ENCODE measurements around the gene YWHAH. TPM values are rescaled to one million over a fixed set of nuclear protein-coding genes. Genes with fewer than 3 reads are reported as not detected.

The YWHAH gene
- total and polyA plus RNA-seq, 2 of the 4 experiments (the other 2 are of a cell fraction) = 147 to 173 TPM

DNA sequence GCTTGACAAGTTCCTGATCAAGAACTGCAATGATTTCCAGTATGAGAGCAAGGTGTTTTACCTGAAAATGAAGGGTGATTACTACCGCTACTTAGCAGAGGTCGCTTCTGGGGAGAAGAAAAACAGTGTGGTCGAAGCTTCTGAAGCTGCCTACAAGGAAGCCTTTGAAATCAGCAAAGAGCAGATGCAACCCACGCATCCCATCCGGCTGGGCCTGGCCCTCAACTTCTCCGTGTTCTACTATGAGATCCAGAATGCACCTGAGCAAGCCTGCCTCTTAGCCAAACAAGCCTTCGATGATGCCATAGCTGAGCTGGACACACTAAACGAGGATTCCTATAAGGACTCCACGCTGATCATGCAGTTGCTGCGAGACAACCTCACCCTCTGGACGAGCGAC, 12.0 kb downstream of the YWHAH start:
- TSS peak; percentile 86 for BruUV-seq (replicated peaks)
- intact Hi-C loops (cut with micrococcal nuclease) = no loop called here
- Histone ChIP-seq H2AFZ (replicated peaks; ENCODE audit: low read length, poor library complexity) (no peak overlapping the region), H2BK120ac (ENCODE audit: low read depth, low read length) (no peak overlapping the region), H3K56ac (ENCODE audit: extremely low read depth, insufficient read depth, low read length) (no peak overlapping the region), H4K91ac (ENCODE audit: insufficient read depth, low read depth, low read length) (no peak overlapping the region), H4K5ac (ENCODE audit: low read depth, low read length) (no peak overlapping the region), H3K23ac (ENCODE audit: low read depth, low read length) (no peak overlapping the region), H3K9ac (ENCODE audit: low read depth, low read length) (no peak overlapping the region), H2AK9ac (replicated peaks; ENCODE audit: low read depth, low read length, poor library complexity) (no peak overlapping the region), H3K18ac (ENCODE audit: low read depth, low read length) (no peak overlapping the region), H3K4me2 (ENCODE audit: low read depth, low read length) (no peak overlapping the region), H3K79me1 (ENCODE audit: low read depth in 1 of 2, low read length in 2 of 2) (peaks cover 44 to 62% of the 10 kb centered on the region in 2 experiments), H3K14ac (replicated peaks; ENCODE audit: low read depth, low read length) (no peak overlapping the region), H3K4me1 (ENCODE audit: control insufficient read depth, insufficient read depth, low read length) (peaks cover 10% of the 10 kb centered on the region), H3K27ac (ENCODE audit: insufficient read depth, low read length) (no peak overlapping the region), H3K27me3 (ENCODE audit: control insufficient read depth, insufficient read depth, low read length) (no peaks in the 10 kb centered on the region; the same call in 1 of the 2 replicates), H3K9me1 (ENCODE audit: insufficient read depth, low read length) (peaks cover 22% of the 10 kb centered on the region), H4K20me1 (ENCODE audit: insufficient read depth, low read length) (peaks cover 58% of the 10 kb centered on the region), H3K9me3 (ENCODE audit: control insufficient read depth, insufficient read depth, low read length) (no peaks in the 10 kb centered on the region), H2AK5ac (ENCODE audit: low read depth, low read length) (no peak overlapping the region), H2BK20ac (ENCODE audit: low read depth, low read length) (no peak overlapping the region), H2BK15ac (ENCODE audit: low read depth, low read length) (no peak overlapping the region), H2BK5ac (ENCODE audit: low read depth, low read length, poor library complexity, severe bottlenecking) (no peak overlapping the region), H4K8ac (ENCODE audit: low read depth in 2 of 2, low read length in 2 of 2) (no peak overlapping the region), H3K4ac (ENCODE audit: low read depth, low read length) (no peak overlapping the region), H3K4me3 (ENCODE audit: insufficient read depth, low read depth, low read length) (no peak overlapping the region), H3K36me3 (ENCODE audit: control insufficient read depth, insufficient read depth, low read length) (peaks cover 19% of the 10 kb centered on the region)
- WGBS, 2 experiments (ENCODE audit: extremely low coverage in 2 of 2, insufficient read length in 1 of 2) = 94% methylated on average over 9 of the region's 12 CpGs; no CpG with 5 or more reads in 1 of the 2 experiments
- ATAC-seq (ENCODE audit: low read depth) = no peak
- ChIA-PET CTCF (no interaction called here), POLR2A (ENCODE audit: unreplicated experiment) (no interaction called here)
- no peak for DNase-seq
- no peak for TF ChIP-seq MAZ (IDR thresholded peaks at IDR 0.05; ENCODE audit: borderline replicate concordance, low read depth, low read length)
- TF ChIP-seq MAFK (IDR thresholded peaks at IDR 0.05; ENCODE audit: low read depth, low read length) = no peak
- TF ChIP-seq CHD1 (IDR thresholded peaks at IDR 0.05; ENCODE audit: low read depth, low read length) = no peak
- no peak for TF ChIP-seq POLR2A (IDR thresholded peaks at IDR 0.05; ENCODE audit: low read depth, low read length)
- TF ChIP-seq, protein P1, sequence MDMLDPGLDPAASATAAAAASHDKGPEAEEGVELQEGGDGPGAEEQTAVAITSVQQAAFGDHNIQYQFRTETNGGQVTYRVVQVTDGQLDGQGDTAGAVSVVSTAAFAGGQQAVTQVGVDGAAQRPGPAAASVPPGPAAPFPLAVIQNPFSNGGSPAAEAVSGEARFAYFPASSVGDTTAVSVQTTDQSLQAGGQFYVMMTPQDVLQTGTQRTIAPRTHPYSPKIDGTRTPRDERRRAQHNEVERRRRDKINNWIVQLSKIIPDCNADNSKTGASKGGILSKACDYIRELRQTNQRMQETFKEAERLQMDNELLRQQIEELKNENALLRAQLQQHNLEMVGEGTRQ (IDR thresholded peaks at IDR 0.05; ENCODE audit: low read depth, low read length) = no peak
- no peak for TF ChIP-seq NFE2L2 (IDR thresholded peaks at IDR 0.05; ENCODE audit: low read depth, low read length)
- TF ChIP-seq, protein P2, sequence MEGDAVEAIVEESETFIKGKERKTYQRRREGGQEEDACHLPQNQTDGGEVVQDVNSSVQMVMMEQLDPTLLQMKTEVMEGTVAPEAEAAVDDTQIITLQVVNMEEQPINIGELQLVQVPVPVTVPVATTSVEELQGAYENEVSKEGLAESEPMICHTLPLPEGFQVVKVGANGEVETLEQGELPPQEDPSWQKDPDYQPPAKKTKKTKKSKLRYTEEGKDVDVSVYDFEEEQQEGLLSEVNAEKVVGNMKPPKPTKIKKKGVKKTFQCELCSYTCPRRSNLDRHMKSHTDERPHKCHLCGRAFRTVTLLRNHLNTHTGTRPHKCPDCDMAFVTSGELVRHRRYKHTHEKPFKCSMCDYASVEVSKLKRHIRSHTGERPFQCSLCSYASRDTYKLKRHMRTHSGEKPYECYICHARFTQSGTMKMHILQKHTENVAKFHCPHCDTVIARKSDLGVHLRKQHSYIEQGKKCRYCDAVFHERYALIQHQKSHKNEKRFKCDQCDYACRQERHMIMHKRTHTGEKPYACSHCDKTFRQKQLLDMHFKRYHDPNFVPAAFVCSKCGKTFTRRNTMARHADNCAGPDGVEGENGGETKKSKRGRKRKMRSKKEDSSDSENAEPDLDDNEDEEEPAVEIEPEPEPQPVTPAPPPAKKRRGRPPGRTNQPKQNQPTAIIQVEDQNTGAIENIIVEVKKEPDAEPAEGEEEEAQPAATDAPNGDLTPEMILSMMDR (conservative IDR thresholded peaks at IDR 0.05; ENCODE audit: low read depth, low read length) = no peak
- TF ChIP-seq, protein P3, sequence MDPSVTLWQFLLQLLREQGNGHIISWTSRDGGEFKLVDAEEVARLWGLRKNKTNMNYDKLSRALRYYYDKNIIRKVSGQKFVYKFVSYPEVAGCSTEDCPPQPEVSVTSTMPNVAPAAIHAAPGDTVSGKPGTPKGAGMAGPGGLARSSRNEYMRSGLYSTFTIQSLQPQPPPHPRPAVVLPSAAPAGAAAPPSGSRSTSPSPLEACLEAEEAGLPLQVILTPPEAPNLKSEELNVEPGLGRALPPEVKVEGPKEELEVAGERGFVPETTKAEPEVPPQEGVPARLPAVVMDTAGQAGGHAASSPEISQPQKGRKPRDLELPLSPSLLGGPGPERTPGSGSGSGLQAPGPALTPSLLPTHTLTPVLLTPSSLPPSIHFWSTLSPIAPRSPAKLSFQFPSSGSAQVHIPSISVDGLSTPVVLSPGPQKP (IDR thresholded peaks at IDR 0.05; ENCODE audit: borderline replicate concordance, low read depth, low read length) = no peak
- in situ Hi-C loops (cut with MboI; ENCODE audit: low sequenced_read_pairs) = loop anchor here (25.0 kb wide), 2 partner anchors 394 to 856 kb away; partner anchors contain the start of gene TIMP3
- dilution Hi-C loops (cut with HindIII; ENCODE audit: low sequenced_read_pairs, unreplicated experiment) = no loop called here
